Epithelial cell of esophagus (primary cell): ENCODE measurements around the gene WDCP.
"Not testable (repeated sequence)": the region's sequence is repeated elsewhere in the genome, so short reads cannot be mapped to it uniquely, and the experiment has no call there.

ENCODE experiments used
- DNase-seq: peaks from one replicate; pipeline ENCODE4 v3.0.0; 2010; ENCODE audit warnings: low read depth
- H3K4me3 ChIP-seq: 2 replicates; pipeline ENCODE4 v1.5.1; 2011; ENCODE audit warnings: mild to moderate bottlenecking, low read length, control low read depth
- CTCF ChIP-seq: IDR thresholded peaks from 2 replicates; pipeline ENCODE4 v1.5.1; 2011; ENCODE audit warnings: low read depth, mild to moderate bottlenecking, low read length, control low read depth, inconsistent platforms; ENCODE audit not compliant: insufficient read depth; ENCODE audit errors: missing control alignments

Gene WDCP

GRCh38 chr2:24046930-24047702, at the start of gene WDCP:
WDCP (minus strand) TSS chr2:24047391; CDS start chr2:24039494, 7,897 bp downstream.
- peak within 1 kb of the TSS; percentile 71 for H3K4me3 ChIP-seq
- TF ChIP-seq CTCF, result no peak
- peak; percentile 100 for DNase-seq

- H3K4me3 ChIP-seq, DNase-seq: not testable (repeated sequence)
Observed at GRCh38 chr2:24095171-24095677, 48.0 kb upstream of the WDCP start.

- H3K4me3 ChIP-seq, DNase-seq: not testable (repeated sequence)
Observed at GRCh38 chr2:24093270-24093669, 46.1 kb upstream of the WDCP start.

GRCh38 chr2:24088821-24089359, 41.7 kb upstream of the WDCP start:
- DNase-seq, result no peak
- H3K4me3 ChIP-seq, result no peak overlapping the region
- TF ChIP-seq CTCF, result no peak

GRCh38 chr2:24087032-24087431, 39.8 kb upstream of the WDCP start:
- H3K4me3 ChIP-seq, result no peak overlapping the region
- no peak for TF ChIP-seq CTCF
- DNase-seq, result no peak

GRCh38 chr2:24086241-24086640, 39.0 kb upstream of the WDCP start:
- no peak overlapping the region for H3K4me3 ChIP-seq
- DNase-seq, result no peak
- no peak for TF ChIP-seq CTCF

GRCh38 chr2:24085200-24085489, 38.0 kb upstream of the WDCP start:
- no peak for TF ChIP-seq CTCF
- DNase-seq, result peak; percentile 33
- peak overlapping the region; percentile 76 for H3K4me3 ChIP-seq
